Memory B cell (primary cell): ENCODE results near the gene PGBD2.
"Not testable (repeated sequence)": the region's sequence is repeated elsewhere in the genome, so short reads cannot be mapped to it uniquely, and the experiment has no call there.

Source experiments
- ATAC-seq: fragments of 150-1000 bp; cut with Tn5 transposase; 2 replicates; pipeline ENCODE4 v1.10.0; 2021; ENCODE audit warnings: low read depth, mild to moderate bottlenecking, moderate library complexity
- DNase-seq, 2 donors: peaks; one replicate each; pipeline ENCODE4 v3.0.0; 2022; ENCODE audit warnings: low spot score in 2 of 2
- H3K27ac Mint-ChIP-seq: one replicate; pipeline ENCODE4 v1.8.0; 2022; ENCODE audit warnings: mild to moderate bottlenecking, moderate library complexity, mixed read lengths
- H3K27me3 Mint-ChIP-seq: one replicate; pipeline ENCODE4 v1.8.0; 2022; ENCODE audit warnings: mixed read lengths
- H3K36me3 Mint-ChIP-seq: one replicate; pipeline ENCODE4 v1.8.0; 2022; ENCODE audit warnings: mild to moderate bottlenecking, mixed read lengths
- H3K4me1 Mint-ChIP-seq: one replicate; pipeline ENCODE4 v1.8.0; 2022; ENCODE audit warnings: mixed read lengths
- H3K4me3 Mint-ChIP-seq: one replicate; pipeline ENCODE4 v1.8.0; 2022; ENCODE audit warnings: mild to moderate bottlenecking, moderate library complexity, mixed read lengths
- H3K9me3 Mint-ChIP-seq: one replicate; pipeline ENCODE4 v1.8.0; 2022; ENCODE audit warnings: mixed read lengths

PGBD2 gene

DNA sequence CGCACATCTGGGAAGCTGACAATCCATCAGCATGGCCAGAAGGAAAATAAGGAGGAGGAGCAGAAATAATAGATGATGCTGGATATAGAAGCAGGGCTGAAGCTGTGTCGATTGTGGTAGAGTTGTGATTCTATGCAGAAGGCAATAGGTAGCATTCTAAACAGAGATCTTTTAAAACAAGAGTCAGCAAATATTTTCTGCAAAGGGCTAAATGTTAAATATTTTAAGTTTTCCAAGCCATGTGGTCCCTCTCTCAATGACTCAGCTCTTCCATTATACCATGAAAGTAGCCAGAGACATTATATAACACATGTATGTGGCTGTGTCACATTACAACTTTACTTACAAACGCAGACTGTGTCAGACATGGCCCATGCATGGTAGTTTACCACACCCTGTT is 21.2 kb downstream of the PGBD2 start:
- not testable (repeated sequence) for H3K4me3 Mint-ChIP-seq, H3K27me3 Mint-ChIP-seq, H3K9me3 Mint-ChIP-seq, H3K4me1 Mint-ChIP-seq, ATAC-seq, DNase-seq, H3K27ac Mint-ChIP-seq
- peaks cover 13% of the 10 kb centered on the region for H3K36me3 Mint-ChIP-seq

GRCh38 chr1:248928122-248928521 is 22.1 kb downstream of the PGBD2 start:
- not testable (repeated sequence) for DNase-seq, H3K27ac Mint-ChIP-seq, H3K4me3 Mint-ChIP-seq, H3K27me3 Mint-ChIP-seq, ATAC-seq, H3K4me1 Mint-ChIP-seq, H3K9me3 Mint-ChIP-seq
- peaks cover 12% of the 10 kb centered on the region for H3K36me3 Mint-ChIP-seq

- ATAC-seq, H3K36me3 Mint-ChIP-seq, H3K9me3 Mint-ChIP-seq, H3K4me3 Mint-ChIP-seq, H3K4me1 Mint-ChIP-seq, DNase-seq, H3K27me3 Mint-ChIP-seq, H3K27ac Mint-ChIP-seq: not testable (repeated sequence)
These were observed 24.0 kb downstream of the PGBD2 start for GRCh38 chr1:248930037-248930436.

- not testable (repeated sequence) for H3K4me3 Mint-ChIP-seq, H3K27me3 Mint-ChIP-seq, ATAC-seq, H3K9me3 Mint-ChIP-seq, H3K27ac Mint-ChIP-seq, H3K4me1 Mint-ChIP-seq, DNase-seq, H3K36me3 Mint-ChIP-seq
These were observed 32.3 kb downstream of the PGBD2 start for GRCh38 chr1:248938173-248938809.

DNA sequence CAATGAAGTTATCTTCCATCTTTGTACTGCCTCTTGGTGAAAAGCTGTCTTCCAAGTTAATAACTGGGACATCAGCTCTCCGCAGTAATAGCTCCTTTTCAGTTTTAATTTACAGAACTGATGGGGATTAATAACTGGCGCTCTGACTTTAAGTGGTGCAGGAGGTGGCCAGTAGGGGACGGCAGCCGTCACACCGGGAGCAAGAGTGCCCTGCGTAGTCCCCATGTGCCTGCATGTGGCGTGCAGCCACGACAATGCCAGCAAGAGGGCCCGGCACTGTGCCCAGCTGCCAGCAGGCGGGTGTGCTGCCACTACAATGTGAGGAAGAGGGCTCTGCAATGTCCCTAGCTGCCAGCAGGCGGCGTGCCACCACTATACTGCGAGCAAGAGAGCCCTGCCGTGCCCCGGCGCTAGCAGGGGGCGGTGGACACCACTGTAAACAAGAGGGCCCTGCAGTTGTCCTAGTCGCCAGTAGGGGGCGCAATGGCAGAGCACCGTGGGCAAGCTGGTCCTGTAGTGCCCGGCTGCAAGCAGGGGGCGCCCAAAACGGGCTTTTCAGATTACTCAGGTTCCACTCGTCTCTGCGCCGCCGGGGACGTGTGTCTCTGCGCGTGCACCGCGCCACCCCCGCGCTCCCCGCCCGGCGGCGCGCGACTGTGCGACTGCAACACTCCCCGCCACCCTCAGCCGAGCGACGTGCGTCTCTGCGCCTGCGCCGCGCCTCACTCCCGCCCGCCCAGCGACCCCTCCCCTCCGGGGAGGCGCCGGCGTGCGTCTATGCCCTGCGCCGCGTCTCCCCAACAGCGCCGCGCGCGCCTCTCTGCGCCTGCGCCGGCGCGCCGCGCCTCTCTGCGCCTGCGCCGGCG is 38.3 kb downstream of the PGBD2 start:
- not testable (repeated sequence) for H3K27me3 Mint-ChIP-seq, H3K36me3 Mint-ChIP-seq, H3K27ac Mint-ChIP-seq, H3K4me1 Mint-ChIP-seq, H3K9me3 Mint-ChIP-seq, H3K4me3 Mint-ChIP-seq
- ATAC-seq (peak; percentile 57), DNase-seq (peak in 1 of 2 donors; percentile 23)

DNA sequence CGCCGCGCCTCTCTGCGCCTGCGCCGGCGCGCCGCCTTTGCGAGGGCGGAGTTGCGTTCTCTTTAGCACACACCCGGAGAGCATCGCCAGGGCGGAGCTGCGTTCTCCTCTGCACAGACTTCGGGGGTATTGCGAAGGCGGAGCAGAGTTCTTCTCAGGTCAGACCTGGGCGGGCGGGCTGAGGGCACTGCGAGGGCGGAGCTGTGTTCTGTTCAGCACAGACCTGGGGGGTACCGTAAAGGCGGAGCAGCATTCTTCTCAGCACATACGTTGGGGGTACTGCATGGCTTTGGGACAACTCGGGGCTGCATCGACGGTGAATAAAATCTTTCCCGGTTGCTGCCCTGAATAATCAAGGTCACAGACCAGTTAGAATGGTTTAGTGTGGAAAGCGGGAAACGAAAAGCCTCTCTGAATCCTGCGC is 39.0 kb downstream of the PGBD2 start:
- H3K27me3 Mint-ChIP-seq, H3K27ac Mint-ChIP-seq, H3K36me3 Mint-ChIP-seq, H3K9me3 Mint-ChIP-seq, H3K4me1 Mint-ChIP-seq, DNase-seq, ATAC-seq: not testable (repeated sequence)
- H3K4me3 Mint-ChIP-seq, result peak overlapping the region; percentile 24

GRCh38 chr1:248945453-248945852 is 39.4 kb downstream of the PGBD2 start:
- not testable (repeated sequence) for H3K27ac Mint-ChIP-seq, H3K4me1 Mint-ChIP-seq, H3K27me3 Mint-ChIP-seq, ATAC-seq, DNase-seq, H3K9me3 Mint-ChIP-seq, H3K4me3 Mint-ChIP-seq, H3K36me3 Mint-ChIP-seq

- H3K9me3 Mint-ChIP-seq, H3K27me3 Mint-ChIP-seq, H3K4me1 Mint-ChIP-seq, H3K27ac Mint-ChIP-seq, ATAC-seq, H3K4me3 Mint-ChIP-seq, H3K36me3 Mint-ChIP-seq, DNase-seq: not testable (repeated sequence)
These were observed 39.9 kb downstream of the PGBD2 start for GRCh38 chr1:248945856-248946416.
